Neutrophil (primary cell): ENCODE data around the gene DACH2.

Source experiments
- H3K27ac ChIP-seq: fragments of 200-600 bp; sonication (generic); 2 replicates; pipeline ENCODE4 v1.5.1; 2016; ENCODE audit warnings: mild to moderate bottlenecking, moderate library complexity
- H3K27me3 ChIP-seq: fragments of 200-600 bp; sonication (generic); 2 replicates; pipeline ENCODE4 v1.6.0; 2016; ENCODE audit warnings: mild to moderate bottlenecking
- H3K36me3 ChIP-seq: fragments of 200-600 bp; sonication (generic); 2 replicates; pipeline ENCODE4 v1.5.1; 2017
- H3K4me1 ChIP-seq, 2 experiments: fragments of 200-600 bp in 1 of 2; sonication (generic) in 1 of 2; 1 replicate in 1 of 2; 2 replicates in 1 of 2; pipeline versions ENCODE4 v1.5.1 to v1.6.1; 2013 to 2016; ENCODE audit warnings: low read depth in 1 of 2, low read length in 1 of 2, mild to moderate bottlenecking in 1 of 2, moderate library complexity in 1 of 2; ENCODE audit not compliant: control insufficient read depth in 1 of 2, insufficient read depth in 1 of 2
- H3K4me3 ChIP-seq, 2 experiments: fragments of 200-600 bp in 1 of 2; sonication (generic) in 1 of 2; 1 replicate in 1 of 2; 2 replicates in 1 of 2; pipeline ENCODE4 v1.5.1; 2013 to 2016; ENCODE audit warnings: low read depth in 1 of 2, low read length in 1 of 2, mild to moderate bottlenecking in 1 of 2, moderate library complexity in 1 of 2
- H3K9me3 ChIP-seq: fragments of 200-600 bp; sonication (generic); 2 replicates; pipeline ENCODE4 v1.5.1; 2016
- CTCF ChIP-seq: fragments of 200-600 bp; sonication (generic); IDR thresholded peaks from 2 replicates; pipeline ENCODE4 v1.5.1; 2016; ENCODE audit warnings: antibody characterized with exemption

Gene DACH2

GRCh38 chrX:86830685-86831084 lies 682.4 kb downstream of the DACH2 start:
- TF ChIP-seq CTCF, result no peak
- no peaks in the 10 kb centered on the region for H3K36me3 ChIP-seq

GRCh38 chrX:86845101-86845500 lies 696.9 kb downstream of the DACH2 start:
- H3K27ac ChIP-seq, result no peak overlapping the region
- H3K36me3 ChIP-seq, result no peaks in the 10 kb centered on the region
- no peak for TF ChIP-seq CTCF
- no peak overlapping the region for H3K4me3 ChIP-seq
- no peaks in the 10 kb centered on the region for H3K4me1 ChIP-seq
- no peaks in the 10 kb centered on the region for H3K9me3 ChIP-seq
- no peaks in the 10 kb centered on the region for H3K27me3 ChIP-seq

More at GRCh38 chrX:86830685-86831084, 682.4 kb downstream of the DACH2 start:
- Histone ChIP-seq H3K9me3 (no peaks in the 10 kb centered on the region), H3K4me1 (no peaks in the 10 kb centered on the region), H3K27ac (no peak overlapping the region), H3K4me3 (no peak overlapping the region), H3K27me3 (no peaks in the 10 kb centered on the region)
